GM21528 (cell line): ENCODE data around the gene SLC22A7.

ENCODE experiments used
- ATAC-seq: cut with Tn5 transposase; IDR thresholded peaks from one replicate; pipeline ENCODE4 v1.9.1; 2021; ENCODE audit warnings: mild to moderate bottlenecking, moderate library complexity; ENCODE audit not compliant: unreplicated experiment, low FRiP score

The SLC22A7 gene

DNA sequence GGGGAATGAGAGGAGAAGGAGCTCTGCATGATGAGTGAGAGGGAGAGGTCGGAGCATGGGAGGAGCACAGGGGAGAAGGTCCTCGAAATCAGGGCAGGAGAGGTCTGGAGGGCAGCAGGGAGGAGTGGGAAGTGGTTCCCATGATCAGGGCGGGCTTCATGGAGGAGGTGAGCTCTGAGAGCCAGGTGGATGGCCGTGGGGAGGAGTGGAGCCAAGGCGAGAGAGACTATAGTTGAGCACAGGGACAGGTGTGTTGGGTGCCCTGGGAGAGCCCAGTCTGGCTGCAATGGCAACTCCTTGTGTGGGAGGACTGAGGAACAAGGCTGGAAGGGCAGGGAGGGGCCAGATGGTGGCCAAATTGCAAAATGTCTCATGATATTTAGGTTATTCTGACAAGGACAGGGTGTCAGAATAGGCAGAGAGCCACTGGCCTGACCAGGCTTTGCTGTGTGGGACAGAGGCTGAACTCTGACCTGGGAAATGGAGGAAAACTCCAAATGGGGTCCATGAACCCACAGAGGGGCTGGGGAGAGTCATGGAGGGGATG, 33.4 kb upstream of the SLC22A7 start:
- ATAC-seq: no peak

DNA sequence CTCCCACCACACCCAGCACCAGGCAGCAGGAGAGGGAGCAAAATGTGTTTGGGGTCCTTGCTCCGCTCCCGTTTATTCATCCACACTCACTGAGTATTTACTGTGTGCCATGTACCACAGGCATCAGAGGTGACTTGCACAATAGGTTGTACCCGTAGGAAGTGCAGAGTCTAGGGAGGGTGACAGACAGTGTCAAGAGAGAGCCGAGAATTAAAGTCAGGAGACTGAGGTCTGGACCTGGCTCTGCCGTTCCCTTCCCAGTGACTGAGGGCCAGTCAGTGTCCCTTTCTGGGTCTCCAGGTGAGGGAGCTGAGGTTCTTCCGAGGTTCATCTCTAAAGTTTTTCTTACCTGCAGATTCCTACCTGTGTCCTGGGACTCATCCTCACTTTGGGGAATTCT, 32.5 kb upstream of the SLC22A7 start:
- ATAC-seq: no peak

DNA sequence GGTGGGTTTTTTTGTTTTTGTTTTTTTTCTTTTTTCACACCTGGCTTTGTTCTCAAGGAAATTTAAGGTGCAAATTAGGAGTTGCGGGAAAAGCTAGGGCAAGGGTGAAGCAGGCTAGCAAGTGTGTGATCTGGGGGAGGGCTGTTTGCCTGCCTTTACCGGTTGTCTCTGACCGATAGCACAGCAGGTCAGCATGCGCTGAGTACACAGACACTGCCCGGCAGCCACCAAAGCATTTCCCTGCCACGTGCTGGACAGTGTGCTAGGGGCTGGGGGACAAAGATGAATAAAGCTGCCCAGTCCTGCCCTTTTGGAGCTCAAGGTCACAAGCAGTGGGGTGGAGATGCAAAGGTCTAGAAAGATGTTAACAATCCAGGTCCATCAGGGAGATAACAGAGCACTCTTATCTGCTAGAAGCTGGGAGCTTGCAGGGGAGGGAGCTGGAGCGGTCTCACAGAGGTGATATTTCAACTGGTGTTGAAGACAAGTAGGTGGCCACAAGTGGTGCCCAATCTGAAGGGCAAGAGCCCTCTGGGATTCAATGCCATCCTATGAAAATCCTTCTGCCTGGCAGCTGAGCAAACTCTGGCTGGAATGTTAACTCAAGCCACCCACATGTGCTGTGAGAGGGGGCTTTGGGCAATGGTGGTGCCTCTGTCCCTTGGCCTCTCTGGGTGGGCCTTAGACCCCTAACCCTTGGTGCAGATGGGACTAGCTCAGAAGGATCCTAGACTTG, 30.3 kb upstream of the SLC22A7 start:
- ATAC-seq: no peak

DNA sequence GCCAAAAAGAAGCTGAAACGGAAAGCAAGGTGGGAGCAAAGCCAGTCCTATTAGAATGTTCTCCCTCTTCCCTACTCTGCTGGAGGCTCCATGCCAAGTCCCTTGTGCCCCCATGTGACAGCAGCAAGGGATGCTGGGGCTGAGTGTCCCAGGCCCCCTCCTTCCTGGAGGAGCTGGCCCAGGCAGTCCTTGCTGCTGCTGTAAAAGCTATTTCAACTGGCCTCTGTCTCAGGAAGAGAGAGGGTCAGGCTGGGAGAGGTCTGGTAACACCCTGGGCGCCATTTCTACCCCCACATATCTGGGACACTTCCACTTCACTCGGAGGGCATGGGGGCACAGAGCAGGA, 29.7 kb upstream of the SLC22A7 start:
- no peak for ATAC-seq

DNA sequence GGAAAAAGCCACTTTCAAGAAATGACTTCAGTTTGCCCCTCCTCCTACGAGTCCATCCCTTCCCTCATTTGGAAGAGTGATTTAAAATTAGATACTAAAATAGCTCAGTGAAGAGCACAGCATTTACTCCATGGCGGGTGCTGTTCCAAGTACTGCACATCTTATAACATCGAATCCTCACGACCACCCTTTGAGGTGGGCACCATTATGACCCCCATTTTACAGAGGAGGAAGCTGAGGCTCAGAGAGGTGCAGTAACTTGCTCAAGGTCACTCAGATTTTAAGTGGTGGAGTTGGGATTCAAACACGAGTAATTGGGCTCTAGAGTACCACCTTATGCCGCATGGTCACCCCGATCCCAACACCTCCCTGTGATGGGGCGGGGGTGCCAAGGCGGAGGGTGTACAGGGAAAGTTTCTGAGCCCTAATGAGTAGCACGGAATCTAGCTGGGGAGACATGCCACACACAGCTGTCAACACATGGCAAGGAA, 29.2 kb upstream of the SLC22A7 start:
- no peak for ATAC-seq

DNA sequence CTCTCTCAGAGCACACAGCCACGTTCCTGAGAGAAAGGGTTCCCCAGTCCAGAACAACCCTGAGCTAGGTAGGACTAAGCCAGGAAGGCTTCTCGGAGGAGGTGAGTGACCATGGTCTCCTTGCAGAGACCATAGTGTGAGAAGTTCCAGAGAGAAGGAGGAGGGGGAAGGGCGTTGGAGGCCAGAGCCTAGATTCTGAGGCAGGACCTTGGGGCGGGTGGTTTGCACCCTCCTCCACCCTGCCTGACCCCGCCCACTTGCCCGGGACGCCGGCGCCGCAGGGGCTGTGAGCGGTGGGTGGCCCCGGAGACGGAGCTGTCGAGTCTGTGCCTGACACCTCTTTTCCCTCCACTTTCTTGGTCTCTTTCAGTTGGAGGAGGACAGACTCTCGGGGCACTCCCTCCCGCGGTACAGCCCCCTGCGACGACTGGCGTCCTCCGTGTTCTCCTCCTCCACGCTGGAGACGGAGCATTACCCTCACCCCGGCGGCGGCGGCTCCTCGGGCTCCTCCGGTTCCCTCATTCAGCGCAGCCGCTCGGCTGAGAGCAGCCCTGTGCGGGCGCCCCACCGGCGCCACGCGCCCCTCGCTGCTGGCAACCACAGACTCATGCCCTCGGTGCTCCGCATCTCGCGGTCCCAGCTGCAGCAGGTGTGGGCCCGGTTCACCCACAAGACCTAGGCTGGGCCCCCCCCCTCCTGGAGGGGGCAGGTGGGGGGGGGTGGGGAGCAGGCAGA, 28.6 kb upstream of the SLC22A7 start:
- ATAC-seq: no peak

DNA sequence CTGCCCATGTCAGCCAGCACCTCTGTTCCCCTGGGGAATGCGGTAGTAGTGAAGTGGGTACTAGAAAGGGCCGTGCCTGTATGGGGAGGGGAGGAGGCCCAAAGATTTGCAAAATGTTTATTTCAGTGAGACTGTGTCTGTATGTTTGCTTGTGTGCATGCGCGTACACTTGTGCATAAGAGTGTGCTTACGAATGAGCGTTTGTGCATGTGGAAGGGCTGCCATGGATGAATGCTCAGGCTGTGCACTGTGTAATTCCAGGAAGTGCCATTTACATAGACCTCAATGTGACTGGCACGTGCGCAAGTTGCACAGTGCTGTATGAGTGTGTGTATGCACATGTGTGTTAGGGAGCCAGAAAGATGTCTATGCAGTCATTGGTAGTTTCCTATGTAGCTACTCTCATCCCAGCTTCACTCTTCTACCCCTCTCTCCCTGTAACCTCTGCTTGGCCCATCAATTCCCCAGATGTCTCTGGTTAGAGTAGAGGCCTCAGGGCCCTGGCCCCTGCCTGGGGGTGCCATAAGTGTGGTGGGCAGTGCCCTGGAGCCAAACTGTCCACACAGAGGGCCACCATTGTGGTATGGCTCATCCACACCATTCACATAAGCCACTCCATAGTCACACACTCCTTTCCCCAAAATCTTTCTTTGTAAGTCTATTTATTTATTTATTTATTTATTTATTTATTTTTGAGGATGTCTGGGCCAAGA, 26.8 kb upstream of the SLC22A7 start:
- no peak for ATAC-seq

DNA sequence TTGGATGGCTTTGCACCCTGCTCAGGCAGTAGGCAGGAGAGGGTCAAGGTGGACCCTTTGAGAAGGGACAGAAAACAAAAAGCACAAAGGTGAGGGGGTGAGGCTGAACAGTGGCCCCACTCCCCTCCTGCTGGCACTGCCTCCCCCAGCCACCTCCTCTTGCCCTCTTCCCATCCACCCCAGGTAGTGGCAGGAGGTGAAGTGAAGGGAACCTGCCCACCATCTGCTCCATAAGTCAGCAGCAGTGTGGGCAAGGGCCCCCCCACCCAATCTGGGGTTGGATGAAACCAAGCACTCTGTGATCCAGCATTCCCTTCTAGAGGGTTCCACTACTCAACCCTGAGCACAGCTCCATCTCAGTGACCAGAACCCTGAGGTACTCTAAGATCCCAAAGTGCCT, 26.1 kb upstream of the SLC22A7 start:
- no peak for ATAC-seq

DNA sequence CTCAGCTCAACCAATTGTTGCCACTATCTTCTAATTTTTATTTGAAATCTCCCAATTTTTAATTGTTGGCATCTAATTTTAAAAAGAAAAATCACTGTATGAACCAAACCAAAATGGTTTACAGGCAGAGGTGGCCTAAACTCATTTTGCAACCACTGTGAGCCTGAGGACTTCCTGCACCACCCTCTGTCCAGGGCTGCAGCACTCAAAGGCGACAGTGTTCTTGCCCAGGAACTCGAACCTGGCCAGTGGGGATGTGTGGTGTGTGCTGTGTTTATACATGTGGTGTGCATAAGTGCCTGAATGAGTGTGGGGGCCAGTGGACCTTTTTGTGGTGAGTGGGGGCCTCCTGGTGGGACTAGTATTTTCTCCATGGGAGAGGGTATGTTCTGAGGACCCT, 24.4 kb upstream of the SLC22A7 start:
- no peak for ATAC-seq

DNA sequence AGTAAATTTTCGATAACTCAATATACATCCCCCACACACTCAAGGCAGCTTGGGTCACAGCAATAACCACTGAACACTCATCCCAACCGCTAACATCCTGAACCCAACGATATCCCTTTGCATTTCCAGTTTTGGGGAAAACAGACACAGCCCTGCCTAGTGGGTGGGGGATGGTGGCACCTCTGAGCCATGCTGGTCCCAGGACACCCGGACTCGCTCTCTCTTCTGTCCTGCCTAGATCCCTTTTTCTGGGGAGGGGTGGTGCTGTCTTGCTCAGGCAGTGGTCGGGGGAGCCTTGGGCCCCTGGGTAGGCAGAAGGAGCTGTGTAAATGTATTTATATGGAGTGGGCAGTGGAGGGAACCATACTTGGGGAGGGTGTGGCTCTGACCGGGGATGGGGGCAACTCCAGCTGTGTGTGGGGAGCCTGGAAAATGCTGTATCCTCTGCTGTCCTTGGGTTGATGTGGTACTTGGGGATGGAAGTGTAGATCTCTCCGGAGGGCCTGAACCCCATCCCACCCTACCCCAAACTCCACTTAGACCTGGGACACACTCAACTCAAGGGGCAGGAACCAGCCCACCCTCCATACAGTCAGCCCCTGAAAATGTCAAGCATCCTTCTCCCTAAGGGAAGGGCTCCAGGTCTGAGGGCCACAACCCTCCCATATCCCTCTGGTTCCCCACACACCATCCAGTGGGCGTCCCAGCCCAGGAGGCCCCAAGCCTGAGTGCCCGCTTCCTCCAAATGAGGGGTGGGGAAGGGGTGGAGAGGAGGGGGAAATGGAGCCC, 23.7 kb upstream of the SLC22A7 start:
- no peak for ATAC-seq

DNA sequence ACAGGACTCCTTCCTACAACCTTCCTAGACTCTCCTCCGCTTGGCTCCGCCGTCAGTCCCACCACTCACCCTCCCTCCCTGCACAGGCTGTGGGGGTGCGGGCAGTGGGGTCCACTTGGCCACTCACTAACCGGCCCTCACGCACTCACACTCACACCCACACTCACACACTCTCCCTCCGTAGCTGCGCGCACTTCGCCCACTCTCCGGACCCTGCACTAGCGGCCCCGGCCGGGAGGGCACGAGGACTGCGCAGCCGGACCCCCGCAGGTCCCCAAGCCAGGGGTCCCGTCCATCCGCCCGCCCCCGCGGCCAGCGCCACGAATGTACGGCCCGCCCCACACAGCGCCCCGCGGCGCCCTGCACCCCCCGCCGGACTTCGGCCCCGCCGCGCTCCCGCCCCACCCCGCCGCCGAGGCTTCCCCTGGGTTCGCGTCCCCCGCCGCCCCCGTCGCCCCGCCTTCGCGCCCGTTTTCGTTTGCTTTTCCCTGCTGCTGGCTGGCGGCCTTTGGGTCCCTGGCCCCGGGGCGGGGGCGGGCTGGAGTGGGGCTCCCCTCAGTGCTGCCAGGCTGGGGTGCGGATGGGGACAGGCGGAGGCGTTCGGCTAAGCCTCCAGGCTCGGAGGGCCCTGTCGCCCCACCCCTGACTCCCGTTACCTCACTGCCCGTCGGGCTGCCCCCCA, 23.0 kb upstream of the SLC22A7 start:
- ATAC-seq: no peak

DNA sequence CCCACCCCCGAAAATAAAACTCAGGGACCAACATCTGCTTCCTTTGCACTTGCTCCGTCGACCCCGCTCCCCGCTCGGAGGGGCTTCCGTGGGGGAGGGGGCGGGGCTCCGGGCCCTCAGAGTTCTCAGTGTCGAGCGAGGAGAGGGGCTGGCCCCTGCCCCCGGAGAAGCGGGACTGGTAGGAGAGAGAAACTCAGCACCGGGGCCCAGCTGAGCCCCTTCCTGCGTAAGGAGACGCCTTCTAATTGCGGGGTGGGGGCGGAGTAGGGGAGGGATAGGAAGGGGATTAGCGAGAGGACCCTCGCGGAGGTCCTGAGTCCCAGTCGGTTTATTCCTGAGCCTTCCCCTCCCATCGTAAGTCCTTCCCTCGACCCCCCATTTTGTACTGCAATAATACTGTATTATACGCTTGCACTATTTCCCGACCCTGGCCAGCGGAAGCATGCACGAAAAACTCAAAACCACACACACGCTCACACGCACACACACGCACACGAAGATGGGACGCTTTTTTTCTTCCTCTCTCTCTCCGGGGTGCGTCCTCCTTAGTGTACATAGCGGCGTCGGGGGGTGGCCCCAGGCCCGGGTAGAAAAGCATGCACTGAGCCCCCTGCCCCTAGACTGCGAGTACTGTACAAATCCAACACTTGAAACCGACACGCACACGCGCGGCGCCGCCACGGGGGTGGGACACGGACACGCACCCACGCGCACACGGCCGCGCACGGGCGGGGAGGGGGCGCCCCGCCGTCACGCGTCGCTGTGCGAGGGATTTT, 22.1 kb upstream of the SLC22A7 start:
- ATAC-seq: no peak

DNA sequence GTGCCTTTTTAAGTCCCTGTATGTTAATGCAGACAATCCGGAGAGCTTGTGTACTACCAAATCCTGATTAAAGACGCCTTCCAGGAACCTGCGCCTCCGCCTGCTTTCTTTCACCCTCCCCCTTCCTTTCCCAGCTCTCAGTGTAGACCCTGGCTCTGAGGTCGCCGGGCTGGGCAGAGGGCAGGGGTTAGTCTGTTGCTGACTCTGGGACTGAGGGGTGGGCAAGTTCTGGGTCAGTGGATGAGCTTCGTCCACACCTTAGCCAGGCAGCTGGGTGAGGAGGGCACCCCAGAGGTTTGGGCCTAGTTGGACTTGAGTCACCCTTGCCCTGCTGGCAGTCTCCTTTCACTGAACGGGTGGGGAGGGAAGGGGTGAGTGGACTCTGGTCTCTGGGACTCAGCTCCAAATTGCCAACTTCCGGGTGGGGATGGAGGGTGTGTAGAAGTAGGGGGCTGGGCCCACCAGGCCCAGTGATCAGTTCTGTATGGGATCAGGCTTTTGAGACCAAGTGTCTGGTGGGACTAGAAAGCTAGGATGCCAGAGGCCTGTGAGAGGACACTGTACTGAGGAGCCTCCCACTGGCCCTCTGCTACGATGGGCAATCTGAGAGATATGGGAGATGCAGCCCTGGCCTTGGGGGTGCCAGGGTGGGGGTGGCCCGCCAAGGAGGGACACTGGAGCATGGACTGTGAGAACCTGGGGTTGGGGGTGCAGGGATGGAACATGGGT, 21.3 kb upstream of the SLC22A7 start:
- no peak for ATAC-seq

DNA sequence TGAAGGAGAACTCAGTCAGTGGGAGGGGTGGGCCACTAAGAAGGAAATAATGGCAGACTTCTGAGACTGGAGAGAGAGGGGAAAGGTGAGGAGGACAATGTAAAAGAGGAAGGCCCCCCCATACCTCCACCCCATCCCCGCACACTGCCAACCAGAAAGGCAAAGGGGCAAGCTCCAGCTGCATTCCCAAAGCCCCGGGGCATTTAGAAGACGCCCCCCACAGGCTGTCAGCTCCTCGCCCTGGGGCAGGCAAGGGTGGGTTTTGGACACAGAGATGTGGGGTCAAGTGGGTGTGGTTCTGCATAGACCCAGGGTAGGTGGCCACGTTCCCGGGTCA, 20.8 kb upstream of the SLC22A7 start:
- no peak for ATAC-seq

DNA sequence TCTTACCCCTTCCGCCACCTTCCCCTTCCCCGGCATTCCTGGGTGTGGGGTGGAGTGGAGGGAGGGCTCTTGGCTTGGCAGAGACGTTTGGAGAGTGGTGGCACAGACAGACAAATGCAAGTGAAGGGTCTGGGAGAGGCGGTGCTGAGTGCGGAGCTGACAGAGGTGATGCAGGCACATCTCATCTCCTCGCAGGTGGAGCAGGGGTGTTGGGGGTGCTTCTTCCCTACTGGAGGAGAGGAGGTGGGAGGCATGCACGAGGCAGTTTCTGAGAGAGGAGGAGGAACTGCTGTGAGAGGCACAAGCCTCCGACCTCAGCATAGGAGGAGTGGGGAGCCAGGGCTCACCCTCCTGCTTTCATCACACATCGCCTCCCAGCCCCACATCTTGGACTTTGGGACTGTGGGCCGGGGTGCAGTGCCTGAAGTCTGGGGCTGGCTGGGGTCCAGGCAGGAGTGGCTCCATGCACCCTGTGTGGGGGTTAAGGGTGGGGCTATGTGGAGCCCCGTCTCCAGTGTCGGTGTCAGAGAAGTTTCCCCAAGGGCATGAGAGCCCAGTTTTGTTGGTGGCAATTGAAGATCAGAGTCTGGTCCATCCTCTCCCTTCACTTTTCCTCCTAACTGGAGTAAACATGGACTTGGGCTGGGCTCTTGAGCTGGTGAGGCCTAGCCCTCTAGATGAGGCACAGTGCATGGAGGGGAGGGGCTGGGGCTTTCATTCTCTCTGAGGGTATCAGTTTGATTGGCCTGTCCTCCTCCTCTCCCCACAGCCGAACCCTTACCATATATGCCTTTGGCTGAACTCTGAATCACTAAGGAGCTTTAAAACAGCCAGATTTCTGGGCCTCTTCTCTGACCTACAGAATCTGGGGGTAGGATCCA, 20.2 kb upstream of the SLC22A7 start:
- ATAC-seq: no peak

DNA sequence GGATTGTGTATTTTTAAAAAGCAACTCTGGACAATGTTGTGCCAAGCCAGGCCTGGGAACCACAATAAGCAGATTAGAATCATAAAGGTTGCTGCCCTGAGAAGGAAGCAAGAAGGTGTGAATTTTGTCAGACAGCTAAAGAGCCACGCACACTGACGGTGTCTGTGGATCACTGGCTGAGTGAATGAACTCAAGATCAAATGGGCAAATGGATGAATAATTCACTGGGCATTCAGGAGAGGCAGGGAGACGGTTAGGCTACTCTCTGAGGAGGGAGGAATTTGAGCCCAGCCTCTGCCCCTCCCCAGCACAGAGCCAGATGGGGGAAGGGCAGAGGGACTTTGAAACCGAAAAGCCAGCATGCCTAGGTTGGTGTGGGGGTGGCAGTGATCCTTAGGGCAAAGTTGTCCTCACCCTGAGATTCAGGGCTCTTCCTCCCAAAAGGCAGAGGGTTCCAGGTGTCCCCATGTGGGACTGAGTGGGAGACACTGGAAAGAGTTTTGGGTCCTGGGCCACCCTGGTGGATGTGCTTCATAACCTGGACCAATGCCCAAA, 19.5 kb upstream of the SLC22A7 start:
- ATAC-seq: no peak

DNA sequence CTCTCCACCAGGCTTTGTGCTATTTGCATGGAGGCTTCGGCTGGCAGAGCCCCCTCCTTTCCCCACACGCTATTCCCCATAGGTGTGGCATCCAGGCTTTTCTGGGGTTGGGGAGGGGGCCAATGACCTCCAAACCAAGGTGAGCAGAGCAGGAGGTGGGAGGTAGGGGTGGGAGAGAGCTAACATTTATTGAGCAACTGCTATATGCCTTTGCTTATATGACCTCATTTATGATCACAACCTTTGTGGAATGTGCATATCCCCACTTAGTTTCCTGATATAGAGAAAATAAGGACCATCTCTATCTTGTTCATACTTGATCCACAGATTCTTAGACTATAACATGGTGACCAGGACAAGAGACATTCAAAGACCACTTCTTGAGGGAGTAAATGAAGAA, 17.8 kb upstream of the SLC22A7 start:
- ATAC-seq: no peak
